ENCODE data around the gene TMEM161A.

The TMEM161A gene

DNA sequence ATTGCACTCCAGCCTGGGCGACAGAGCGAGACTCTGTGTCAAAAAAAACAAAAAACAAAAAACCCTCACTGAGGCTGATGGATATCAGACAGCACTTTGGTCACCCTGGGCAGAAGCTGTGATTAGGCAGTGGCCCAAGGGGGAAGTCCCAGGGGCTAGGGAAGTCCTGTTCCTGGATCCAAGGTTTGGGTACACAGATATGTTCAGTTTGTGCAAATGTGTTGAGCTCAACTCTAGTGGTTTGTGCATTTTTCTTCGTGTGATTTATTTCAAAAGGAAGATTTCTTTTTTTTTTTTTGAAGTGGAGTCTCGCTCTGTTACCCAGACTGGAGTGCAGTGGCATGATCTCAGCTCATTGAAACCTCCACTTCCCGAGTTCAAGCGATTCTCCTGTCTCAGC is 19.5 kb upstream of the TMEM161A start:
- TF ChIP-seq, protein P1, sequence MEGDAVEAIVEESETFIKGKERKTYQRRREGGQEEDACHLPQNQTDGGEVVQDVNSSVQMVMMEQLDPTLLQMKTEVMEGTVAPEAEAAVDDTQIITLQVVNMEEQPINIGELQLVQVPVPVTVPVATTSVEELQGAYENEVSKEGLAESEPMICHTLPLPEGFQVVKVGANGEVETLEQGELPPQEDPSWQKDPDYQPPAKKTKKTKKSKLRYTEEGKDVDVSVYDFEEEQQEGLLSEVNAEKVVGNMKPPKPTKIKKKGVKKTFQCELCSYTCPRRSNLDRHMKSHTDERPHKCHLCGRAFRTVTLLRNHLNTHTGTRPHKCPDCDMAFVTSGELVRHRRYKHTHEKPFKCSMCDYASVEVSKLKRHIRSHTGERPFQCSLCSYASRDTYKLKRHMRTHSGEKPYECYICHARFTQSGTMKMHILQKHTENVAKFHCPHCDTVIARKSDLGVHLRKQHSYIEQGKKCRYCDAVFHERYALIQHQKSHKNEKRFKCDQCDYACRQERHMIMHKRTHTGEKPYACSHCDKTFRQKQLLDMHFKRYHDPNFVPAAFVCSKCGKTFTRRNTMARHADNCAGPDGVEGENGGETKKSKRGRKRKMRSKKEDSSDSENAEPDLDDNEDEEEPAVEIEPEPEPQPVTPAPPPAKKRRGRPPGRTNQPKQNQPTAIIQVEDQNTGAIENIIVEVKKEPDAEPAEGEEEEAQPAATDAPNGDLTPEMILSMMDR (IDR thresholded peaks at IDR 0.05; ENCODE audit: low read depth, low read length), result no peak
- TF ChIP-seq POLR2A (IDR thresholded peaks at IDR 0.05; ENCODE audit: extremely low read depth, insufficient read length) (no peak), MYC (IDR thresholded peaks at IDR 0.05; ENCODE audit: low read depth, low read length) (no peak)
- TF ChIP-seq, protein P2, sequence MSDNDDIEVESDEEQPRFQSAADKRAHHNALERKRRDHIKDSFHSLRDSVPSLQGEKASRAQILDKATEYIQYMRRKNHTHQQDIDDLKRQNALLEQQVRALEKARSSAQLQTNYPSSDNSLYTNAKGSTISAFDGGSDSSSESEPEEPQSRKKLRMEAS (IDR thresholded peaks at IDR 0.05; ENCODE audit: low read depth, low read length), result no peak
- H3K4me3 ChIP-seq (ENCODE audit: low read depth, low read length), result no peak overlapping the region
- no peak for DNase-seq (ENCODE audit: low read depth)

DNA sequence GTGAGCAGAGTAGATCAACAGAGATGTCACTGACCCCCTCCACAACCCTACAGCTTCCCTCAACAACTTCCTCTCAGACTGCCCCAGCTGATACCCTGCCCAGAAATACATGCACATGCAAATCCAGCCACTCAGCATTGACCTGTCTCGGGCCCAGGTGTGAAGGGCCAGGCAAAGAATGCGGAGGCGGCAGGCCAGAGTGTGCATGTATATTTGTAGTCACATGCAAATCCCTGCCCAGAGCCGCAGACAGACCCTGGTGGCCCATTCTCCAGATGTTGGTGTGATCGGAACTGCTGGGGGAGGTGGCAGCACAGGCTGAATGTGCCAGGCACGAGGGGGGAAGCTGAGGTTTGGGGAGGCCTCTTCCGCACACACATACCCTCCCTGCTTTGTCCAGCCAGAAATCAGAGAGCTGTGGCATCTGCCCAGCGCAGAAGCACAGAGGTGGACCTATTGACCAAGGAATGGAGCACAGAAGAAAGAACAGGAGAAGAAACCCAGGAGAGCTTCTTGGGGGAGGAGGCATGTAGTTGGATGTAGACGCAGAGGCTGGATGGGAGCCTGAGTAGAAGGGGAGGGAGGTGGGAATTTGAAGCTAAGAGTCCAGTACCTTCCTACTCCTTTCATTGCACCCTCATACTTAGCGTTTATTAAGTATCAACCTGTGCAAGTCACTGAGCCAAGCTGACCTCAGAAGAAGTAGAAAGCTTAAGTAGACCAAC is 17.4 kb upstream of the TMEM161A start:
- H3K4me3 ChIP-seq (ENCODE audit: low read depth, low read length), result no peak overlapping the region
- DNase-seq (ENCODE audit: low read depth), result no peak
- no peak for TF ChIP-seq POLR2A (IDR thresholded peaks at IDR 0.05; ENCODE audit: extremely low read depth, insufficient read length)
- TF ChIP-seq, protein P2 (IDR thresholded peaks at IDR 0.05; ENCODE audit: low read depth, low read length), result no peak
- no peak for TF ChIP-seq MYC (IDR thresholded peaks at IDR 0.05; ENCODE audit: low read depth, low read length)
- TF ChIP-seq, protein P1 (IDR thresholded peaks at IDR 0.05; ENCODE audit: low read depth, low read length), result no peak

DNA sequence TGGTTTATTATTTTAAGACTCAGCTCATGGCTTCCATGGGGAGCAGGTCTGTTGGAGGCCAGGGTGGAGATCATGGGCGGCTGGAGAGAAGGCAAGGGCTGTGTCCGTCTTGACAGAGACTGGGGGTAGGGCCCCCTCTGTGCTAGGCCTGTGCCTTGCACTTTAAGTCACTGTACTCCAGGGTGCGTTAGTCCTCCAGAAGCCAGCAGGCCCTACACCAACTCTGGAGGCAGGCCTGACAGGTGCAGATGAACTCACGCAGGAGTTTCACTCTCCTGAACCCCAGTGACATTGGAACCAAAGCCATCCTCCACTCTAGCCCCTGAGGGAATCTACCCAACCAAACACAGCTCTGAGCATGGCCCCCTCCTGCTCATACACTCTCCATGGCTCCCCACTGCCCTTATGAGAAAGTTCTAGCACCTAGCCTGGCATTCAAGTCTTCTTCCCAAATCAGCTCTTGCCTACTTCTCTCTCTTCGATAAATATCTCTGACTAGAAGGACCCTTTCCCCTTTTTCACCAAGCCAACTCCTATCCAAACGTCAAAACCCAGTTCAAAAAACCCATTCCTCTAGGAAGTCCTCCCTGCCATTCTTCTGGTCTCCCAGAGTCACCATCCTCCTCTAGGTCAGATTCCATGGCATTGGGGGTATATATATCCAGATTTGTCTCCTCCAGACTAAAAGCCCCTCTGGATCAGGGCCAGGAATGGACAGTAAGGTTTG is 16.7 kb upstream of the TMEM161A start:
- no peak for DNase-seq (ENCODE audit: low read depth)
- H3K4me3 ChIP-seq (ENCODE audit: low read depth, low read length), result no peak overlapping the region
- TF ChIP-seq, protein P1 (IDR thresholded peaks at IDR 0.05; ENCODE audit: low read depth, low read length), result no peak
- TF ChIP-seq, protein P2 (IDR thresholded peaks at IDR 0.05; ENCODE audit: low read depth, low read length), result no peak
- TF ChIP-seq POLR2A (IDR thresholded peaks at IDR 0.05; ENCODE audit: extremely low read depth, insufficient read length) (no peak), MYC (IDR thresholded peaks at IDR 0.05; ENCODE audit: low read depth, low read length) (no peak)

DNA sequence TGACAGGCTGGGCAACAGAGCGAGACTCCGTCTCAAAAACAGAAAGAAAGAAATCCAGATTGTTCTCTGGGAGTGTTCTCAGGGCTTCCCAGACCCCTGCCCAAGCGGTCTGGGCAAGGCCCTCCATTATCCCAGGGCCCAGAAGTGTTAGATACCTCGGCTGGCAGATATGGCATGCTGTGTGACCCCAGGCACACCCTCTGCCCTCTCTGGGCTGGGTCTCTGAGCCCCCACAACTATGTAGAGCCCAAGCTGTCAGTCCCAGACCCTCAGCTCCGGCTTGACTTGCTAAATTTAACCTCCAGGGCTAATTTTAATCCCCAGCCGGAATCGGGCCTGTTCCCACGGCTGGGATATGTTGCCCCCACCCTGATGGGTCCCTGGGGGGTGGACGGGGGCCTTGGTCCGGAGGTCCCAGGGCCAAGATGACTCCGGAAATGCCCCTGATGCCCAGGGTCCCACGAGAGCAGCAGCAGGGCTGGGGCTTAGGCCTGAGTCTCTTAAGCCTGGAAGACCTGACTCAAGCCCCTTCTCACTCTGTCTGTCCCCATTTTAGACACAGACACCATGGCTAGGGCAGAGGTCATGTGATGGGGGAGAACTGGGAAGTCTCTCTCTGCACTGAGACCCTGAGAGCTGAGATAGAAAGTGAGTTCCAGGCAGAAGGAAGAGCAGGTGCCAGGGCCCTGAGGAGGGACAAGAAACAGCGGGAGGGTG is 14.5 kb upstream of the TMEM161A start:
- no peak for DNase-seq (ENCODE audit: low read depth)

DNA sequence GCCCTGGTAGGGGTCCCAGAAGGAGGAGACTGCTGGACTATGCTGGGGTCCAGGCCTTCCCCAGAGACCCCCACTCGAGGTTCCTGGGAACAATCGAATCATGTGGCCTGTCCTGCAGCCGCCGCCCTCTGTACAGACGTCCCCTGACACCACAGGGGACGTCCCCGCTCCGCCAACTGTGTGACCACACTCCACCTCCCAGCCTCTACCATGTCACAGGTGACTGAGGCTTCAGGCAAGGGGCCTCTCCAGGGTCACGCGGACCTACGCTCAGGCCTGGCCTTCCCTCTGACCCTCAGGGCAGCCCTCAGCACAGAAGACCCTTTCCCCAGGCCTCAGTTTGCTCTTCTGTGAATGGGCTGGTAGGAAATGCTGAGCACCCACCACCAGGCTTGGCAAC is 13.1 kb upstream of the TMEM161A start:
- no peak overlapping the region for H3K4me3 ChIP-seq (ENCODE audit: low read depth, low read length)
- DNase-seq (ENCODE audit: low read depth), result no peak
- TF ChIP-seq MYC (IDR thresholded peaks at IDR 0.05; ENCODE audit: low read depth, low read length), result no peak
- TF ChIP-seq, protein P2 (IDR thresholded peaks at IDR 0.05; ENCODE audit: low read depth, low read length), result no peak
- no peak for TF ChIP-seq POLR2A (IDR thresholded peaks at IDR 0.05; ENCODE audit: extremely low read depth, insufficient read length)

More for the DNA sequence above, 14.5 kb upstream of the TMEM161A start:
- H3K4me3 ChIP-seq (ENCODE audit: low read depth, low read length), result no peak overlapping the region
- TF ChIP-seq POLR2A (IDR thresholded peaks at IDR 0.05; ENCODE audit: extremely low read depth, insufficient read length) (no peak), MYC (IDR thresholded peaks at IDR 0.05; ENCODE audit: low read depth, low read length) (no peak)
- TF ChIP-seq, protein P2 (IDR thresholded peaks at IDR 0.05; ENCODE audit: low read depth, low read length), result no peak
- TF ChIP-seq, protein P1 (IDR thresholded peaks at IDR 0.05; ENCODE audit: low read depth, low read length), result no peak
